ENCODE measurements around the gene C21orf58.

DNA sequence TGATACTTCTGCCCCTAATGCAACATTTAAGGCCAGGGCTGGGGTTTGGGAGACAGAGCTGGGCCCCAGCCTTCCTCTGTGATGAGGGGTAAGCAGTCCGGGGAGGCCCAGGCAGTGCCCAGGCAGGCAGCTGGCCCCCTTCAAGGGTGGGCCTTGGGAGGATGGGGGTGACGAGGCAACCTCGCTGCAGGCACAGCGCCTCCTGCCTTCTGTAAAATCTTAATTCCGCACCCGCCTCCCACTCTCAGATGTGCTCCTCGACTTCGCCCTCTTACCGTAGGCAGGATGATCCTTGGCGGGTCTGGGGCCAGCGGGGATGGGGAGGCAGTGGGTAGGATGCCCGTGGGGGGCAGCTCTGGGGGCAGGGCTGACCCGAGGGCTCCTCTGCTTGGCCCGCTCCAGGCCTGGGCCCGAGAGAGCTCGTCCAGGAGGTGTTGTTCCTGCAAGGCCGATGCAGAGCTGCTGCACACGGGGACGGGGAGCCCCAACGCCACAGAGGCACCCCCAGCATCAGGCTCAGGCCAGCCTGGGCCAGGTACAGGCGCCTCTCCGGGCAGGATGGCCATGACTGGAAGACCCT, 9.1 kb downstream of the C21orf58 start:
- TF ChIP-seq, protein P1, sequence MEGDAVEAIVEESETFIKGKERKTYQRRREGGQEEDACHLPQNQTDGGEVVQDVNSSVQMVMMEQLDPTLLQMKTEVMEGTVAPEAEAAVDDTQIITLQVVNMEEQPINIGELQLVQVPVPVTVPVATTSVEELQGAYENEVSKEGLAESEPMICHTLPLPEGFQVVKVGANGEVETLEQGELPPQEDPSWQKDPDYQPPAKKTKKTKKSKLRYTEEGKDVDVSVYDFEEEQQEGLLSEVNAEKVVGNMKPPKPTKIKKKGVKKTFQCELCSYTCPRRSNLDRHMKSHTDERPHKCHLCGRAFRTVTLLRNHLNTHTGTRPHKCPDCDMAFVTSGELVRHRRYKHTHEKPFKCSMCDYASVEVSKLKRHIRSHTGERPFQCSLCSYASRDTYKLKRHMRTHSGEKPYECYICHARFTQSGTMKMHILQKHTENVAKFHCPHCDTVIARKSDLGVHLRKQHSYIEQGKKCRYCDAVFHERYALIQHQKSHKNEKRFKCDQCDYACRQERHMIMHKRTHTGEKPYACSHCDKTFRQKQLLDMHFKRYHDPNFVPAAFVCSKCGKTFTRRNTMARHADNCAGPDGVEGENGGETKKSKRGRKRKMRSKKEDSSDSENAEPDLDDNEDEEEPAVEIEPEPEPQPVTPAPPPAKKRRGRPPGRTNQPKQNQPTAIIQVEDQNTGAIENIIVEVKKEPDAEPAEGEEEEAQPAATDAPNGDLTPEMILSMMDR (IDR thresholded peaks at IDR 0.05), result no peak
- TF ChIP-seq ZNF138 (CRISPR knock-in tag; conservative IDR thresholded peaks at IDR 0.05), result no peak
- TF ChIP-seq CBFB (CRISPR knock-in tag; IDR thresholded peaks at IDR 0.05; ENCODE audit: low read depth), result no peak
- TF ChIP-seq, protein P2, sequence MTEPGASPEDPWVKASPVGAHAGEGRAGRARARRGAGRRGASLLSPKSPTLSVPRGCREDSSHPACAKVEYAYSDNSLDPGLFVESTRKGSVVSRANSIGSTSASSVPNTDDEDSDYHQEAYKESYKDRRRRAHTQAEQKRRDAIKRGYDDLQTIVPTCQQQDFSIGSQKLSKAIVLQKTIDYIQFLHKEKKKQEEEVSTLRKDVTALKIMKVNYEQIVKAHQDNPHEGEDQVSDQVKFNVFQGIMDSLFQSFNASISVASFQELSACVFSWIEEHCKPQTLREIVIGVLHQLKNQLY (CRISPR knock-in tag; IDR thresholded peaks at IDR 0.05), result no peak
- TF ChIP-seq ZNF671 (CRISPR knock-in tag; IDR thresholded peaks at IDR 0.05), result no peak
- TF ChIP-seq GRHL2 (CRISPR knock-in tag; IDR thresholded peaks at IDR 0.05; ENCODE audit: insufficient replicate concordance, severe bottlenecking), result no peak
- TF ChIP-seq, protein P3, sequence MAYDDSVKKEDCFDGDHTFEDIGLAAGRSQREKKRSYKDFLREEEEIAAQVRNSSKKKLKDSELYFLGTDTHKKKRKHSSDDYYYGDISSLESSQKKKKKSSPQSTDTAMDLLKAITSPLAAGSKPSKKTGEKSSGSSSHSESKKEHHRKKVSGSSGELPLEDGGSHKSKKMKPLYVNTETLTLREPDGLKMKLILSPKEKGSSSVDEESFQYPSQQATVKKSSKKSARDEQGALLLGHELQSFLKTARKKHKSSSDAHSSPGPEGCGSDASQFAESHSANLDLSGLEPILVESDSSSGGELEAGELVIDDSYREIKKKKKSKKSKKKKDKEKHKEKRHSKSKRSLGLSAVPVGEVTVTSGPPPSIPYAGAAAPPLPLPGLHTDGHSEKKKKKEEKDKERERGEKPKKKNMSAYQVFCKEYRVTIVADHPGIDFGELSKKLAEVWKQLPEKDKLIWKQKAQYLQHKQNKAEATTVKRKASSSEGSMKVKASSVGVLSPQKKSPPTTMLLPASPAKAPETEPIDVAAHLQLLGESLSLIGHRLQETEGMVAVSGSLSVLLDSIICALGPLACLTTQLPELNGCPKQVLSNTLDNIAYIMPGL (CRISPR knock-in tag; IDR thresholded peaks at IDR 0.05), result no peak
- no peak for TF ChIP-seq GABPB1 (CRISPR knock-in tag; IDR thresholded peaks at IDR 0.05)
- TF ChIP-seq TP53 (CRISPR knock-in tag; IDR thresholded peaks at IDR 0.05), result no peak
- TF ChIP-seq ESRRA (CRISPR knock-in tag; IDR thresholded peaks at IDR 0.05; ENCODE audit: borderline replicate concordance), result no peak
